IMR-90 (cell line): ENCODE measurements around the gene ATP23. TPM values are rescaled to one million over a fixed set of nuclear protein-coding genes. Genes with fewer than 3 reads are reported as not detected.

Source experiments
- ATAC-seq: fragments of 200-7000 bp; cut with Tn5 transposase; 2 replicates; pipeline ENCODE4 v1.9.1; 2020; ENCODE audit warnings: low read depth, mild to moderate bottlenecking, moderate library complexity
- BruUV-seq: library from RNA; stranded (reverse); fragments of 400-500 nt; replicated peaks from 2 replicates; lab custom pipeline; 2021; lab: Mats Ljungman, UMichigan
- CTCF ChIA-PET: fragments of 300-600 bp; formaldehyde crosslinking; extraction: SDS; loops from one replicate; lab custom pipeline; 2021; ENCODE audit warnings: antibody characterized with exemption; lab: Yijun Ruan, JAX
- POLR2A ChIA-PET: fragments of 300-600 bp; sonication (Branson Sonifier 250); formaldehyde crosslinking; loops from one replicate; lab custom pipeline; 2022; ENCODE audit warnings: antibody characterized with exemption; ENCODE audit not compliant: unreplicated experiment; lab: Charles Lee
- DNase-seq: peaks from one replicate; pipeline ENCODE4 v3.0.0; 2013
- H2AFZ ChIP-seq: replicated peaks from 2 replicates; pipeline ENCODE3; 2013; ENCODE audit warnings: low read length, mild to moderate bottlenecking; ENCODE audit not compliant: poor library complexity
- H2AK5ac ChIP-seq: 2 replicates; pipeline ENCODE4 v1.6.1; 2013; ENCODE audit warnings: low read depth, low read length, inconsistent platforms
- H2AK9ac ChIP-seq: replicated peaks from 2 replicates; pipeline ENCODE3; 2013; ENCODE audit warnings: mild to moderate bottlenecking, low read depth, low read length, moderate library complexity; ENCODE audit not compliant: poor library complexity
- H2BK120ac ChIP-seq: 2 replicates; pipeline ENCODE4 v1.6.1; 2013; ENCODE audit warnings: low read depth, low read length, inconsistent platforms
- H2BK15ac ChIP-seq: 3 replicates; pipeline ENCODE4 v1.6.1; 2013; ENCODE audit warnings: low read depth, low read length, inconsistent platforms
- H2BK20ac ChIP-seq: 2 replicates; pipeline ENCODE4 v1.6.1; 2013; ENCODE audit warnings: low read depth, mild to moderate bottlenecking, inconsistent platforms, low read length, moderate library complexity
- H2BK5ac ChIP-seq: 2 replicates; pipeline ENCODE4 v1.6.1; 2013; ENCODE audit warnings: mild to moderate bottlenecking, low read depth, low read length, inconsistent platforms; ENCODE audit not compliant: poor library complexity, severe bottlenecking
- H3K14ac ChIP-seq: replicated peaks from 2 replicates; pipeline ENCODE4 v1.6.1; 2013; ENCODE audit warnings: low read depth, low read length, inconsistent platforms
- H3K18ac ChIP-seq: 2 replicates; pipeline ENCODE4 v1.6.1; 2013; ENCODE audit warnings: low read depth, low read length, control low read depth
- H3K23ac ChIP-seq: 2 replicates; pipeline ENCODE4 v1.6.1; 2013; ENCODE audit warnings: low read depth, low read length, inconsistent platforms
- H3K27ac ChIP-seq: 2 replicates; pipeline ENCODE4 v1.5.1; 2013; ENCODE audit warnings: mild to moderate bottlenecking, control low read depth, low read length; ENCODE audit not compliant: insufficient read depth
- H3K27me3 ChIP-seq: 2 replicates; pipeline ENCODE4 v1.6.1; 2013; ENCODE audit warnings: low read length; ENCODE audit not compliant: control insufficient read depth, insufficient read depth
- H3K36me3 ChIP-seq: 2 replicates; pipeline ENCODE4 v1.6.1; 2013; ENCODE audit warnings: low read length, mixed read lengths; ENCODE audit not compliant: control insufficient read depth, insufficient read depth
- H3K4ac ChIP-seq: 2 replicates; pipeline ENCODE4 v1.6.1; 2013; ENCODE audit warnings: low read depth, low read length, inconsistent platforms
- H3K4me1 ChIP-seq: 2 replicates; pipeline ENCODE4 v1.6.1; 2013; ENCODE audit warnings: low read length, mixed read lengths; ENCODE audit not compliant: control insufficient read depth, insufficient read depth
- H3K4me2 ChIP-seq: 2 replicates; pipeline ENCODE4 v1.6.1; 2013; ENCODE audit warnings: low read depth, mild to moderate bottlenecking, control low read depth, low read length, moderate library complexity
- H3K4me3 ChIP-seq: 2 replicates; pipeline ENCODE4 v1.5.1; 2013; ENCODE audit warnings: low read depth, mild to moderate bottlenecking, control low read depth, low read length, moderate library complexity; ENCODE audit not compliant: insufficient read depth
- H3K56ac ChIP-seq: 2 replicates; pipeline ENCODE4 v1.6.1; 2013; ENCODE audit warnings: low read length, inconsistent platforms; ENCODE audit not compliant: insufficient read depth; ENCODE audit errors: extremely low read depth
- H3K79me1 ChIP-seq, 2 experiments: 2 replicates each; pipeline ENCODE4 v1.6.1; 2013; ENCODE audit warnings: low read length in 2 of 2, inconsistent platforms in 1 of 2, low read depth in 1 of 2
- H3K9ac ChIP-seq: 2 replicates; pipeline ENCODE4 v1.6.1; 2013; ENCODE audit warnings: low read depth, low read length, control low read depth
- H3K9me1 ChIP-seq: 2 replicates; pipeline ENCODE4 v1.6.1; 2013; ENCODE audit warnings: low read length, inconsistent platforms; ENCODE audit not compliant: insufficient read depth
- H3K9me3 ChIP-seq: 2 replicates; pipeline ENCODE4 v1.6.1; 2013; ENCODE audit warnings: low read length; ENCODE audit not compliant: control insufficient read depth, insufficient read depth
- H4K20me1 ChIP-seq: 2 replicates; pipeline ENCODE4 v1.6.1; 2013; ENCODE audit warnings: low read length, inconsistent platforms; ENCODE audit not compliant: insufficient read depth
- H4K5ac ChIP-seq: 2 replicates; pipeline ENCODE4 v1.6.1; 2013; ENCODE audit warnings: mild to moderate bottlenecking, low read depth, low read length, control low read depth
- H4K8ac ChIP-seq, 2 experiments: 2 replicates each; pipeline ENCODE4 v1.6.1; 2013; ENCODE audit warnings: low read depth in 2 of 2, low read length in 2 of 2, control low read depth in 1 of 2, inconsistent platforms in 1 of 2
- H4K91ac ChIP-seq: 2 replicates; pipeline ENCODE4 v1.6.1; 2013; ENCODE audit warnings: low read depth, low read length, inconsistent platforms; ENCODE audit not compliant: insufficient read depth
- BHLHE40 ChIP-seq: fragments of 150-350 bp; IDR thresholded peaks from 2 replicates; pipeline ENCODE4 v1.6.1; 2016; ENCODE audit warnings: mild to moderate bottlenecking, low read depth, low read length
- FOS ChIP-seq: fragments of 150-350 bp; IDR thresholded peaks from 2 replicates; pipeline ENCODE4 v1.6.1; 2016; ENCODE audit warnings: low read depth, low read length
- MAZ ChIP-seq: IDR thresholded peaks from 2 replicates; pipeline ENCODE4 v1.6.1; 2012; ENCODE audit warnings: low read depth, mild to moderate bottlenecking, low read length, improper control_type of control experiment, moderate library complexity, borderline replicate concordance
- MXI1 ChIP-seq: IDR thresholded peaks from 2 replicates; pipeline ENCODE4 v1.6.1; 2012; ENCODE audit warnings: low read depth, mild to moderate bottlenecking, low read length, moderate library complexity, borderline replicate concordance
- SMC3 ChIP-seq: fragments of 150-350 bp; IDR thresholded peaks from 2 replicates; pipeline ENCODE4 v1.6.1; 2016; ENCODE audit warnings: low read depth, mild to moderate bottlenecking, antibody characterized with exemption, low read length, moderate library complexity
- WGBS, 2 experiments: methylation state at CpG; one replicate each; pipeline versions ENCODE4 v1.1.5 to v1.1.7; 2013; ENCODE audit warnings: missing lambda C conversion rate in 2 of 2; ENCODE audit not compliant: insufficient read length in 1 of 2; ENCODE audit errors: extremely low coverage in 2 of 2; 5-methylcytosine and 5-hydroxymethylcytosine counted together
- dilution Hi-C: fragments of 300-500 bp; cut with HindIII; formaldehyde crosslinking; loops from one replicate; pipeline ENCODE4 v1.14.3; 2018; ENCODE audit warnings: low sequenced_read_pairs; ENCODE audit not compliant: unreplicated experiment
- in situ Hi-C: fragments of 300-500 bp; cut with MboI; formaldehyde crosslinking; loops from 3 replicates; pipeline ENCODE4 v1.14.3; 2019; ENCODE audit warnings: low sequenced_read_pairs, inconsistent platforms, mixed read lengths
- intact Hi-C: fragments of 100-400 bp; cut with micrococcal nuclease; formaldehyde crosslinking; loops from 2 replicates; pipeline ENCODE4 v1.10.0; 2022
- polyA plus RNA-seq, 3 experiments: library from polyadenylated mRNA; depleted of rRNA; stranded (reverse); fragments of >200 nt; gene quantifications; 2 replicates each; pipeline ENCODE4 v1.2.3, GENCODE V29; 2012; ENCODE audit warnings: low replicate concordance in 1 of 3
- total RNA-seq: library from RNA; depleted of rRNA; stranded (reverse); fragments of >200 nt; gene quantifications from 2 replicates; pipeline ENCODE4 v1.2.3, GENCODE V29; 2012
- TF ChIP-seq, protein P1 (sequence below): conservative IDR thresholded peaks from 2 replicates; pipeline ENCODE4 v1.5.1; 2012; ENCODE audit warnings: mild to moderate bottlenecking, low read depth, low read length, improper control_type of control experiment
- TF ChIP-seq, protein P2 (sequence below): fragments of 150-350 bp; IDR thresholded peaks from 2 replicates; pipeline ENCODE4 v1.6.1; 2016; ENCODE audit warnings: low read depth, mild to moderate bottlenecking, low read length, moderate library complexity, borderline replicate concordance
- TF ChIP-seq, protein P3 (sequence below): fragments of 150-350 bp; IDR thresholded peaks from 2 replicates; pipeline ENCODE4 v1.6.1; 2017; ENCODE audit warnings: mild to moderate bottlenecking, antibody characterized with exemption, low read length, low read depth

The ATP23 gene
- total and polyA plus RNA-seq, 2 of the 4 experiments (the other 2 are of a cell fraction) = 6.4 to 7.2 TPM

DNA sequence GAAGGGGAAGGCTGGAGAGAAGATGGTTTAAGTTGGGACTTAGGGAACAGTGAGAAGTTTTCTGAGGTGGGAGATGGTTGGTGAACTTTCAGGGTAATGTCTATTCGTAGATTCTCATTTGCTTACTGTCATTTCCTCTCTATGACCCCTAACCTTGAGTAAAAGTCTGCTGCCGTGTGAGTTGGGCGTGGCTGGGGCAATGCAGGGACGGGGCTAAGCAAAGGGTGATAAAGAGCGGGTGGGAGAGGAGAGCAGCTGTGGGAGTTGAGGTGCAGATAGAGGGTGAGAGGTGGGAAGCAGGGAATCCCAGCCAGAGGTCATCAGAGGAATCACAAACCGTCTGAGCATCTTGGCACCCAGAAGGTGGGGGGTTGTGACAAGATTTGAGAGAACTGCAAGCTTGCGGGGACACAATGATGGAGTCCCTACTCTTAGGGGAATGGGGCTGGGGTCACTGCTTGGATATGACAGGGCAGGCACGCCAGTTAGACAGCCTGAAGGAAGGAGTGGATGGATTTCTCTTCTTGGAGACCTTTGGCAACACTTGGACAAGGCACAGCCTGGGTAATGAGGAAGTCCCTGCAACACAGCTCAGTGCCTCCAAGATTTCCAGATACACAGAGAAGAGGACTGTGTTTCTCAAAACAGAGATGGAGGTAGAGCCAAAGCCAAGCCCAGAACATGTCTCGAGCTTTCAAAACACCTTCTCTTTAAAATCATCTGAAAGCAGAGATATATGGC, 49.0 kb upstream of the ATP23 start:
- intact Hi-C loops = no loop called here
- CTCF ChIA-PET = interaction anchor here (0.6 kb wide), 1 partner anchor 23 kb away, joined by 3 read pairs; no protein-coding TSS in a partner anchor
- Histone ChIP-seq H3K4me1 (peaks cover 64% of the 10 kb centered on the region), H3K4me2 (no peak overlapping the region), H3K27ac (peak overlapping the region; percentile 96; the same call in 1 of the 2 replicates), H2BK15ac (peak overlapping the region; percentile 86), H3K9me3 (no peaks in the 10 kb centered on the region), H3K27me3 (no peaks in the 10 kb centered on the region), H3K9me1 (peaks cover 42% of the 10 kb centered on the region), H2AK5ac (peak overlapping the region; percentile 67; the same call in 1 of the 2 replicates), H3K18ac (peak overlapping the region; percentile 51; the same call in 1 of the 2 replicates), H2AFZ (no peak overlapping the region), H2BK5ac (peak overlapping the region; percentile 83), H2AK9ac (peak overlapping the region; percentile 75), H3K14ac (peak overlapping the region; percentile 68), H3K23ac (peak overlapping the region; percentile 84), H3K36me3 (no peaks in the 10 kb centered on the region), H3K4ac (peak overlapping the region; percentile 87), H2BK120ac (peak overlapping the region; percentile 80), H2BK20ac (peak overlapping the region; percentile 78), H3K9ac (no peak overlapping the region), H3K79me1 (peaks cover 14 to 69% of the 10 kb centered on the region in 2 experiments), H3K4me3 (no peak overlapping the region), H4K20me1 (no peaks in the 10 kb centered on the region), H4K5ac (peak overlapping the region; percentile 48), H4K91ac (peak overlapping the region; percentile 79), H3K56ac (no peak overlapping the region), H4K8ac (peak overlapping the region in 1 of 2 experiments; percentile 59; a peak in 2 of 4 replicates)
- dilution Hi-C loops = no loop called here
- BruUV-seq = no TSS peak
- POLR2A ChIA-PET = no interaction called here
- in situ Hi-C loops = loop anchor here (10.0 kb wide), 1 partner anchor 48 kb away; the partner anchor contains the start of gene CTDSP2
- DNase-seq (no peak), ATAC-seq (no peak)
- TF ChIP-seq FOS = no peak
- TF ChIP-seq, protein P1, sequence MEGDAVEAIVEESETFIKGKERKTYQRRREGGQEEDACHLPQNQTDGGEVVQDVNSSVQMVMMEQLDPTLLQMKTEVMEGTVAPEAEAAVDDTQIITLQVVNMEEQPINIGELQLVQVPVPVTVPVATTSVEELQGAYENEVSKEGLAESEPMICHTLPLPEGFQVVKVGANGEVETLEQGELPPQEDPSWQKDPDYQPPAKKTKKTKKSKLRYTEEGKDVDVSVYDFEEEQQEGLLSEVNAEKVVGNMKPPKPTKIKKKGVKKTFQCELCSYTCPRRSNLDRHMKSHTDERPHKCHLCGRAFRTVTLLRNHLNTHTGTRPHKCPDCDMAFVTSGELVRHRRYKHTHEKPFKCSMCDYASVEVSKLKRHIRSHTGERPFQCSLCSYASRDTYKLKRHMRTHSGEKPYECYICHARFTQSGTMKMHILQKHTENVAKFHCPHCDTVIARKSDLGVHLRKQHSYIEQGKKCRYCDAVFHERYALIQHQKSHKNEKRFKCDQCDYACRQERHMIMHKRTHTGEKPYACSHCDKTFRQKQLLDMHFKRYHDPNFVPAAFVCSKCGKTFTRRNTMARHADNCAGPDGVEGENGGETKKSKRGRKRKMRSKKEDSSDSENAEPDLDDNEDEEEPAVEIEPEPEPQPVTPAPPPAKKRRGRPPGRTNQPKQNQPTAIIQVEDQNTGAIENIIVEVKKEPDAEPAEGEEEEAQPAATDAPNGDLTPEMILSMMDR = no peak
- TF ChIP-seq, protein P2, sequence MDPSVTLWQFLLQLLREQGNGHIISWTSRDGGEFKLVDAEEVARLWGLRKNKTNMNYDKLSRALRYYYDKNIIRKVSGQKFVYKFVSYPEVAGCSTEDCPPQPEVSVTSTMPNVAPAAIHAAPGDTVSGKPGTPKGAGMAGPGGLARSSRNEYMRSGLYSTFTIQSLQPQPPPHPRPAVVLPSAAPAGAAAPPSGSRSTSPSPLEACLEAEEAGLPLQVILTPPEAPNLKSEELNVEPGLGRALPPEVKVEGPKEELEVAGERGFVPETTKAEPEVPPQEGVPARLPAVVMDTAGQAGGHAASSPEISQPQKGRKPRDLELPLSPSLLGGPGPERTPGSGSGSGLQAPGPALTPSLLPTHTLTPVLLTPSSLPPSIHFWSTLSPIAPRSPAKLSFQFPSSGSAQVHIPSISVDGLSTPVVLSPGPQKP = no peak
- no peak for TF ChIP-seq MXI1
- no peak for TF ChIP-seq SMC3
- TF ChIP-seq MAZ = no peak
- TF ChIP-seq, protein P3, sequence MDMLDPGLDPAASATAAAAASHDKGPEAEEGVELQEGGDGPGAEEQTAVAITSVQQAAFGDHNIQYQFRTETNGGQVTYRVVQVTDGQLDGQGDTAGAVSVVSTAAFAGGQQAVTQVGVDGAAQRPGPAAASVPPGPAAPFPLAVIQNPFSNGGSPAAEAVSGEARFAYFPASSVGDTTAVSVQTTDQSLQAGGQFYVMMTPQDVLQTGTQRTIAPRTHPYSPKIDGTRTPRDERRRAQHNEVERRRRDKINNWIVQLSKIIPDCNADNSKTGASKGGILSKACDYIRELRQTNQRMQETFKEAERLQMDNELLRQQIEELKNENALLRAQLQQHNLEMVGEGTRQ = no peak
- no peak for TF ChIP-seq BHLHE40
- WGBS, 2 experiments = 89% methylated on average over 3 of the region's 9 CpGs; no CpG with 5 or more reads in 1 of the 2 experiments
